A549 (cell line): ENCODE data around the gene CLCNKB.

Experiments used
- CHD2 ChIP-seq: fragments of 150-350 bp; IDR thresholded peaks from 2 replicates; pipeline ENCODE4 v1.6.1; 2014; ENCODE audit warnings: low read length; ENCODE audit not compliant: partially characterized antibody
- FOSL2 ChIP-seq, 2 experiments: fragments of 450-650 bp in 1 of 2; fragments of >200 bp in 1 of 2; sonication (Bioruptor Twin) in 1 of 2; formaldehyde crosslinking; IDR thresholded peaks; 2 replicates each; pipeline versions ENCODE4 v1.5.0 to v1.6.1; 2016 to 2020; ENCODE audit warnings: mild to moderate bottlenecking in 1 of 2, moderate library complexity in 1 of 2
- MAX ChIP-seq: IDR thresholded peaks from 2 replicates; pipeline ENCODE4 v1.6.1; 2012
- POLR2A ChIP-seq: IDR thresholded peaks from 2 replicates; pipeline ENCODE4 v1.6.1; 2012; ENCODE audit warnings: mild to moderate bottlenecking, low read length

- TF ChIP-seq CHD2: no peak
- no peak for TF ChIP-seq MAX
- TF ChIP-seq FOSL2 (IDR thresholded peaks at IDR 0.05): no peak
- TF ChIP-seq FOSL2 (CRISPR knock-in tag; IDR thresholded peaks at IDR 0.05): no peak
- no peak for TF ChIP-seq POLR2A
Measured at GRCh38 chr1:16078925-16079656, 35.5 kb downstream of the CLCNKB start.
